ENCODE measurements around the gene GGCX.

GRCh38 chr2:85538507-85539360 lies 22.6 kb downstream of the GGCX start, which contains the start of gene MAT2A:
- TF ChIP-seq CTCF (IDR thresholded peaks at IDR 0.05) (peak; percentile 87 to 88 (median 88)), POLR2A (IDR thresholded peaks at IDR 0.05) (peak; percentile 98)
